ENCODE measurements around the gene ATG10.

GRCh38 chr5:82019342-82020138 is 47.7 kb downstream of the ATG10 start:
- no peak for TF ChIP-seq PKNOX1 (IDR thresholded peaks at IDR 0.05)
- no peak for TF ChIP-seq TARDBP (IDR thresholded peaks at IDR 0.05)
- no peak for TF ChIP-seq ELF4 (IDR thresholded peaks at IDR 0.05)
- TF ChIP-seq SP1 (IDR thresholded peaks at IDR 0.05): no peak
- no peak for TF ChIP-seq CTBP1 (IDR thresholded peaks at IDR 0.05; ENCODE audit: borderline replicate concordance)
- TF ChIP-seq NFRKB (IDR thresholded peaks at IDR 0.05): no peak
- TF ChIP-seq FOXM1 (IDR thresholded peaks at IDR 0.05; ENCODE audit: borderline replicate concordance): no peak
- no peak for TF ChIP-seq L3MBTL2 (conservative IDR thresholded peaks at IDR 0.05)
- no peak for TF ChIP-seq LEF1 (IDR thresholded peaks at IDR 0.05; ENCODE audit: borderline replicate concordance)
- no peak for TF ChIP-seq FOXK2 (IDR thresholded peaks at IDR 0.05)
- no peak for TF ChIP-seq BHLHE40 (IDR thresholded peaks at IDR 0.05; ENCODE audit: borderline replicate concordance)
- no peak for TF ChIP-seq SUZ12 (IDR thresholded peaks at IDR 0.05)
- no peak for TF ChIP-seq ZNF384 (IDR thresholded peaks at IDR 0.05)
- TF ChIP-seq FOXA1 (IDR thresholded peaks at IDR 0.05): no peak

Data from HEK293T (cell line).